H1 (cell line): ENCODE results near the gene ITGB5. TPM values are rescaled to one million over a fixed set of nuclear protein-coding genes. Genes with fewer than 3 reads are reported as not detected.

Experiments used
- CBX8 ChIP-seq: fragments of 300-800, 300-1000 bp; sonication (generic); IDR thresholded peaks from 2 replicates; pipeline ENCODE4 v1.7.1; 2016; ENCODE audit warnings: low read depth, low read length, borderline replicate concordance
- CHD1 ChIP-seq: IDR thresholded peaks from 2 replicates; pipeline ENCODE4 v1.6.1; 2012; ENCODE audit warnings: low read depth, low read length, improper control_type of control experiment
- CHD2 ChIP-seq: IDR thresholded peaks from 2 replicates; pipeline ENCODE4 v1.6.1; 2012; ENCODE audit warnings: low read length, improper control_type of control experiment
- CHD7 ChIP-seq: fragments of 300-600 bp; sonication (generic); IDR thresholded peaks from 2 replicates; pipeline ENCODE4 v1.7.1; 2012; ENCODE audit warnings: low read length, moderate library complexity, mild to moderate bottlenecking, inconsistent platforms; ENCODE audit not compliant: insufficient replicate concordance
- FOSL1 ChIP-seq: IDR thresholded peaks from 2 replicates; pipeline ENCODE4 v1.6.1; 2011; ENCODE audit warnings: mild to moderate bottlenecking, low read depth, low read length, moderate library complexity; ENCODE audit not compliant: insufficient read depth
- HDAC6 ChIP-seq: IDR thresholded peaks from one replicate; pipeline ENCODE4 v1.7.1; 2012; ENCODE audit warnings: low read depth, mild to moderate bottlenecking, inconsistent platforms, low read length, moderate library complexity
- JUN ChIP-seq: IDR thresholded peaks from 2 replicates; pipeline ENCODE4 v1.6.1; 2011; ENCODE audit warnings: low read depth, mild to moderate bottlenecking, improper control_type of control experiment, low read length
- JUND ChIP-seq: IDR thresholded peaks from 2 replicates; pipeline ENCODE4 v1.6.1; 2011; ENCODE audit warnings: mild to moderate bottlenecking, improper control_type of control experiment, low read length
- RXRA ChIP-seq: IDR thresholded peaks from 2 replicates; pipeline ENCODE4 v1.6.1; 2011; ENCODE audit warnings: low read depth, mild to moderate bottlenecking, low read length, moderate library complexity; ENCODE audit not compliant: insufficient read depth
- SIRT6 ChIP-seq: IDR thresholded peaks from one replicate; pipeline ENCODE4 v1.7.1; 2012; ENCODE audit warnings: low read length, inconsistent platforms
- SIX5 ChIP-seq: IDR thresholded peaks from 2 replicates; pipeline ENCODE4 v1.6.1; 2011; ENCODE audit warnings: mild to moderate bottlenecking, low read depth, low read length
- SP4 ChIP-seq: IDR thresholded peaks from 2 replicates; pipeline ENCODE4 v1.6.1; 2012; ENCODE audit warnings: low read length, inconsistent platforms
- SUZ12 ChIP-seq: fragments of 200-600 bp; sonication (generic); IDR thresholded peaks from 2 replicates; pipeline ENCODE4 v1.6.1; 2012; ENCODE audit warnings: mild to moderate bottlenecking, inconsistent platforms, low read length, moderate library complexity, mixed read lengths
- TAF7 ChIP-seq: optimal IDR thresholded peaks from 2 replicates; pipeline ENCODE3; 2011; ENCODE audit warnings: low read depth, mild to moderate bottlenecking, inconsistent platforms, low read length, moderate library complexity, borderline replicate concordance
- polyA plus RNA-seq, 7 experiments: library from polyadenylated mRNA; depleted of rRNA in 3 of 7; stranded (reverse) in 5 of 7; unstranded in 2 of 7; fragments of >200 nt in 5 of 7; fragments of 200-250 nt in 2 of 7; gene quantifications; 1 replicate in 5 of 7; 2 replicates in 1 of 7; 4 replicates in 1 of 7; pipeline versions ENCODE4 v1.2.1 to v1.2.3, GENCODE V29; 2011 to 2013; ENCODE audit warnings: missing spikeins in 2 of 7, mixed read lengths in 2 of 7
- total RNA-seq: library from RNA; stranded (reverse); fragmentation: NEBNext Ultra II Directional; extraction: Animal tissue kit (Norgen Biotek cat#: 25700); gene quantifications from 2 replicates; pipeline ENCODE4 v1.2.1, GENCODE V29; 2021

Gene ITGB5
- total and polyA plus RNA-seq, 2 of the 8 experiments (the other 6 are each of a cell fraction or from before 2014, with no cell fraction given) = 101 to 268 TPM

- TF ChIP-seq CHD7 (no peak), CHD2 (no peak), SIRT6 (no peak), TAF7 (no peak), JUND (no peak), RXRA (no peak), SUZ12 (no peak), JUN (no peak), FOSL1 (no peak), SP4 (no peak), CHD1 (no peak), HDAC6 (no peak), CBX8 (no peak), SIX5 (no peak)
Observed at GRCh38 chr3:124823648-124824047, 63.5 kb downstream of the ITGB5 start (continued).
